Stimulated activated CD4-positive, alpha-beta T cell treated with anti-CD3 and anti-CD28 coated beads, Interleukin-2, amount 100 ng/mL, for 48 hours (primary cell): ENCODE data around the gene CDH23.

Experiments used
- DNase-seq, 2 donors: peaks; one replicate each; pipeline ENCODE4 v3.0.0-alpha.2; 2020

Gene CDH23

GRCh38 chr10:71442859-71443570, 46.3 kb downstream of the CDH23 start:
- DNase-seq, result no peak

GRCh38 chr10:71443676-71444075, 47.0 kb downstream of the CDH23 start:
- DNase-seq, result no peak

- DNase-seq, result no peak
Measured at GRCh38 chr10:71444284-71445054, 47.7 kb downstream of the CDH23 start.

- no peak for DNase-seq
Measured at GRCh38 chr10:71447676-71448075, 51.0 kb downstream of the CDH23 start.

- DNase-seq, result no peak
Measured at GRCh38 chr10:71448146-71448545, 51.4 kb downstream of the CDH23 start.

GRCh38 chr10:71449026-71449425, 52.3 kb downstream of the CDH23 start:
- DNase-seq, result no peak

GRCh38 chr10:71451754-71452153, 55.0 kb downstream of the CDH23 start:
- DNase-seq, result no peak

GRCh38 chr10:71453186-71453585, 56.5 kb downstream of the CDH23 start:
- no peak for DNase-seq

GRCh38 chr10:71454347-71454746, 57.6 kb downstream of the CDH23 start:
- no peak for DNase-seq

GRCh38 chr10:71455035-71455434, 58.3 kb downstream of the CDH23 start:
- no peak for DNase-seq

- no peak for DNase-seq
Measured at GRCh38 chr10:71456631-71457030, 59.9 kb downstream of the CDH23 start.

- DNase-seq, result no peak
Measured at GRCh38 chr10:71457908-71458307, 61.2 kb downstream of the CDH23 start.

- DNase-seq, result no peak
Measured at GRCh38 chr10:71458387-71458786, 61.7 kb downstream of the CDH23 start.

GRCh38 chr10:71459513-71459912, 62.8 kb downstream of the CDH23 start:
- DNase-seq, result no peak

GRCh38 chr10:71460615-71461014, 63.9 kb downstream of the CDH23 start:
- DNase-seq, result no peak

GRCh38 chr10:71461457-71461856, 64.7 kb downstream of the CDH23 start:
- DNase-seq, result no peak

GRCh38 chr10:71462062-71462935, 65.6 kb downstream of the CDH23 start:
- no peak for DNase-seq

- DNase-seq, result no peak
Measured at GRCh38 chr10:71463111-71463510, 66.4 kb downstream of the CDH23 start.

- DNase-seq, result no peak
Measured at GRCh38 chr10:71465551-71466252, 69.0 kb downstream of the CDH23 start.

- DNase-seq, result no peak
Measured at GRCh38 chr10:71466330-71466729, 69.6 kb downstream of the CDH23 start.

- DNase-seq, result no peak
Measured at GRCh38 chr10:71467161-71467560, 70.4 kb downstream of the CDH23 start.

GRCh38 chr10:71467569-71468362, 71.0 kb downstream of the CDH23 start:
- no peak for DNase-seq
